Mesothelial cell of epicardium (in vitro differentiated cells): ENCODE measurements around the gene UBXN1. TPM values are rescaled to one million over a fixed set of nuclear protein-coding genes. Genes with fewer than 3 reads are reported as not detected.
A peak's percentile ranks its signal among the peaks of the same experiment; 100 is the strongest.

Experiments
- DNase-seq, 2 experiments: peaks; one replicate each; pipeline ENCODE4 v3.0.0; 2021; ENCODE audit warnings: low spot score in 2 of 2; ENCODE audit not compliant: unreplicated experiment in 2 of 2
- H3K27ac Mint-ChIP-seq: 2 replicates; pipeline ENCODE4 v1.8.0; 2021; ENCODE audit warnings: mixed read lengths
- H3K27me3 Mint-ChIP-seq: 2 replicates; pipeline ENCODE4 v1.8.0; 2021; ENCODE audit warnings: low read depth, mixed read lengths
- H3K36me3 Mint-ChIP-seq: 2 replicates; pipeline ENCODE4 v1.8.0; 2021; ENCODE audit warnings: mixed read lengths
- H3K4me1 Mint-ChIP-seq: 2 replicates; pipeline ENCODE4 v1.8.0; 2021; ENCODE audit warnings: mixed read lengths
- H3K4me3 Mint-ChIP-seq: 2 replicates; pipeline ENCODE4 v1.8.0; 2021; ENCODE audit warnings: mild to moderate bottlenecking, moderate library complexity, mixed read lengths
- H3K9me3 Mint-ChIP-seq: 2 replicates; pipeline ENCODE4 v1.8.0; 2021; ENCODE audit warnings: mixed read lengths
- total RNA-seq: library from RNA; stranded (reverse); gene quantifications from 3 replicates; pipeline ENCODE4 v1.2.1, GENCODE V29; 2021
- TF ChIP-seq, protein P1 (sequence below): fragments of 200-600 bp; sonication (generic); IDR thresholded peaks from one replicate; pipeline ENCODE4 v1.5.0; 2021; ENCODE audit warnings: antibody characterized with exemption; ENCODE audit not compliant: unreplicated experiment

Gene UBXN1
- total RNA-seq, 1 donor from 2014 or later: 119 TPM

DNA sequence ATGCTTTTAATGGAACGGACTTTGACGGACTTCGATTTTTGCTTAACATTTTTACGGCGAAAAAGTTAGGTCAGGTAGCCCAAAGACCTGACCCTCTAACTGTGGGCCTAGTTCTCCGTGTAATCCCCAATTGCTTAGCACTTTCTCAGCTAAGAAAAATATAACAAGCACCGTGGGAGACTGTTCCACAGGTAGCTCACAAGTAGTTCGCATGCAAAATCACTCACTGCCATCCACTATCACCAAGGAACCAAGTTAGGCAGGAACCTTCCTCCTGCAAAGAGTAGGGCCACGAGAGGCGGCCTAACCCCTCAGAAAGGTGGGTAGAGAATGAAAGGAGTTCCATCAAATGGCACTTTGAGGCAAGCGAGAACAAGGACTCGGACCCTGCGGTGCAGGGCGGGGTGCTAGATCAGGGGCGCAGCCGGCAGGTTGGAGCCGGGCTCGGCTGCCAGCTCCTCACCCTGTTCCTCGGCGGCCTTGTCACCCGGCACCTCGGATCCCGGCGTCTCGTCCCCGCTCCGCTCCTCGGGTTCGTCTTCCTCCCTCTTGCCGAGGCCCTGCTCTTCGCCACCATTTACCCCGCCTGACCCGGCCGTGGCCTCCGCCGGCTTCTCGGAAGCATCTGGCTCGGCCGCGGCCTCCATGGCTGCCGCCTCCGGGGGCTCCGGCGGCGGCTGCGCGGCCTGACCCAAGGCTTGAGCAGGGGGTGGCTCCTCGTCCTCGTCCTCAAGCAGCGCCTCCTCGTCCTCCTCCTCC, 47.5 kb upstream of the UBXN1 start:
- H3K4me1 Mint-ChIP-seq: peaks cover 48% of the 10 kb centered on the region
- peak overlapping the region; percentile 95 for H3K4me3 Mint-ChIP-seq
- H3K27me3 Mint-ChIP-seq: no peaks in the 10 kb centered on the region
- H3K36me3 Mint-ChIP-seq: peaks cover 20% of the 10 kb centered on the region
- TF ChIP-seq, protein P1, sequence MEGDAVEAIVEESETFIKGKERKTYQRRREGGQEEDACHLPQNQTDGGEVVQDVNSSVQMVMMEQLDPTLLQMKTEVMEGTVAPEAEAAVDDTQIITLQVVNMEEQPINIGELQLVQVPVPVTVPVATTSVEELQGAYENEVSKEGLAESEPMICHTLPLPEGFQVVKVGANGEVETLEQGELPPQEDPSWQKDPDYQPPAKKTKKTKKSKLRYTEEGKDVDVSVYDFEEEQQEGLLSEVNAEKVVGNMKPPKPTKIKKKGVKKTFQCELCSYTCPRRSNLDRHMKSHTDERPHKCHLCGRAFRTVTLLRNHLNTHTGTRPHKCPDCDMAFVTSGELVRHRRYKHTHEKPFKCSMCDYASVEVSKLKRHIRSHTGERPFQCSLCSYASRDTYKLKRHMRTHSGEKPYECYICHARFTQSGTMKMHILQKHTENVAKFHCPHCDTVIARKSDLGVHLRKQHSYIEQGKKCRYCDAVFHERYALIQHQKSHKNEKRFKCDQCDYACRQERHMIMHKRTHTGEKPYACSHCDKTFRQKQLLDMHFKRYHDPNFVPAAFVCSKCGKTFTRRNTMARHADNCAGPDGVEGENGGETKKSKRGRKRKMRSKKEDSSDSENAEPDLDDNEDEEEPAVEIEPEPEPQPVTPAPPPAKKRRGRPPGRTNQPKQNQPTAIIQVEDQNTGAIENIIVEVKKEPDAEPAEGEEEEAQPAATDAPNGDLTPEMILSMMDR: no peak
- DNase-seq: no peak
- H3K27ac Mint-ChIP-seq: peak overlapping the region; percentile 91
- H3K9me3 Mint-ChIP-seq: no peaks in the 10 kb centered on the region

DNA sequence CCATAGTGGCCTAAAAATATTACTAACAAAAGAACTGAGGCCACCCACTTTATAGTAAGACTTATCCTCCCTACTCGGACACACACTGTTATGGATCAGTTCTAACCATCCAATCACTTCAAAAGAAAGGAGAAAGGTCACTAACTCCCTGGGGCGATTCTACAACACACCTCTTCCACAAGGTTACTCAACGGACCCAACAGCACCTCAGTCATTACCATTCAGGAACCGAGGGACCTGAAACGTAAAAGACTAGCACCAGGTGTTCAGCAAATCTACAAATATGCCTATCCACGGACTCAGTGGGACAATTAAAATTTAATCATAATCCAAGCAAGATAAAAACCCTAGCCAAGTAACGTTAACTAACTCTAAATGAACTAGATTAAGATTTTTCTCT, 46.8 kb upstream of the UBXN1 start:
- DNase-seq: no peak
- no peaks in the 10 kb centered on the region for H3K27me3 Mint-ChIP-seq
- H3K4me3 Mint-ChIP-seq: peak overlapping the region; percentile 95
- H3K36me3 Mint-ChIP-seq: peaks cover 26% of the 10 kb centered on the region
- H3K4me1 Mint-ChIP-seq: peaks cover 46% of the 10 kb centered on the region
- TF ChIP-seq, protein P1: no peak
- no peaks in the 10 kb centered on the region for H3K9me3 Mint-ChIP-seq
- peak overlapping the region; percentile 91 for H3K27ac Mint-ChIP-seq

DNA sequence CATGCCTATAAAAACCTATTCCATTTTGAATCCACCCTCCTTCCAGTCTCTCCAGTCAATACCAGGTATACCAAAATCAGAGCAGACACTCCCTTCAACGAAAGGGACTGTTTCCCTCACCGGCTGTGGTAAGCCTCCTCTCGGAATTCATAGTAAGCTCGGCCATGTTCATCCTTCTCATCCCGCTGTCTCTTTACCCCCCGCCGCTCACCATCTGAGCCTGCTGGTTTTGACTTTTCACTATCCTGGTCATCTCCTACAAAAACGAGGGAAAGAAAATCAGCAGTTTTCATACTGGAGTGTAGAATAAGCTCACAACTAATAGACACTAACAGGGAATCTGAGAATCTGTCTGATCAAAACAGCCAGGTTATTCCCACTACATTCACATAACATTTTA, 45.3 kb upstream of the UBXN1 start:
- H3K9me3 Mint-ChIP-seq: no peaks in the 10 kb centered on the region
- no peak for DNase-seq
- no peaks in the 10 kb centered on the region for H3K27me3 Mint-ChIP-seq
- peak overlapping the region; percentile 48 for H3K27ac Mint-ChIP-seq
- peak overlapping the region; percentile 95 for H3K4me3 Mint-ChIP-seq
- peaks cover 38% of the 10 kb centered on the region for H3K4me1 Mint-ChIP-seq
- peaks cover 35% of the 10 kb centered on the region for H3K36me3 Mint-ChIP-seq
- TF ChIP-seq, protein P1: no peak

DNA sequence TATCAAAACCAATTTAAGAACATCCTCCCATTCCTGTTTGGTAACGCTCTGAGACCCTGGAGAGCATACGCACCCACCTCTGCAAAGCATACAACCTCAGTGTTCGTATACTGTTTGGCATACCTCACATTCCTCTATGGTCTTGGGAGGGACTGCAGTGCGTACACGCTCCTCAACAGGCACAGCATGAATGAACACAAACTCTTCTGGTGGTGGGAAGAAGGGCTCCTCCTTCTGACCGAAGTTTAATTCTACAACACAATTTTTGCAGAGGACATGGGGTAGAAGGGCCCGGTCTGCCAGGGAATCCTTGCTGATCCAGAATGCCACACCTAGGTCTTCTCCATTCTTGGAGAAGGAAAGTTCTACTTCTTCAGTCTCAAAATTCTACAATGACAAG, 43.1 kb upstream of the UBXN1 start:
- TF ChIP-seq, protein P1: no peak
- Mint-ChIP-seq H3K36me3 (peaks cover 43% of the 10 kb centered on the region), H3K4me3 (no peak overlapping the region), H3K27ac (peak overlapping the region; percentile 81), H3K9me3 (no peaks in the 10 kb centered on the region), H3K27me3 (no peaks in the 10 kb centered on the region), H3K4me1 (peaks cover 32% of the 10 kb centered on the region)
- no peak for DNase-seq

DNA sequence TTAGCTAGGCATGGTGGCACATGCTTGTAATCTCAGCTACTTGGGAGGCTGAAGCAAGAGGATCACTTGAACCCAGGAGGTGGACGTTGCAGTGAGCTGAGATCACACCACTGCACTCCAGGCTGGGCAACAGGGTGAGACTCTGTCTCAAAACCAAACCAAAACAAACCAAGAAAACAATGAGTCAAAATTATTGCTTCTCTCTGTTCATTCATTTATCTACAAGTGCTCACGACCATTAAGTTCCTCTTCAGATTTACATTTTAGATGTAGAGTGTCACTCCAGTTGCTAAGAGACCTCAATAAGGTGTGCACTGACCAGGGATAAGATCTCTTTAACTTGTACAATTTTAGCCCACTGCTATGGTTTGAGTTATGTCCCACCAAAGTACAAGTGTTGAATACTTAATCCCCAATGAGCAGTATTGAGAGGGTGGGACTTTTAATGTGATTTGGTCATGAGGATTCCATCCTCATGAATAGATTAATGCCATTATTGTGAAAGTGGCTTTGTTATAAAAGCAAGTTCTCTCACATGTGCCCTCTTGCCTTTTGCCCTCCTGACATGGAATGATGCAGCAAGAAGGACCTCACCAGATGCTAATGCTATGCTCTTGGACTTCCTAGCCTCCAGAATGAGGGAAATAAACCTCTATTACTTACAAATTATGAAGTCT, 40.6 kb upstream of the UBXN1 start:
- Mint-ChIP-seq H3K9me3 (no peaks in the 10 kb centered on the region), H3K4me3 (no peak overlapping the region), H3K4me1 (peaks cover 15% of the 10 kb centered on the region), H3K36me3 (peaks cover 56% of the 10 kb centered on the region), H3K27me3 (no peaks in the 10 kb centered on the region), H3K27ac (no peak overlapping the region)
- TF ChIP-seq, protein P1: no peak
- DNase-seq: no peak
